HepG2 (cell line): ENCODE measurements around the gene POLR3K. TPM values are rescaled to one million over a fixed set of nuclear protein-coding genes. Genes with fewer than 3 reads are reported as not detected.

Experiments used
- CBX2 ChIP-seq, 2 experiments: fragments of 200-600 bp in 1 of 2; sonication (generic); formaldehyde crosslinking in 1 of 2; IDR thresholded peaks; 2 replicates each; pipeline versions ENCODE4 v1.7.0 to v1.8.1; 2018 to 2022; ENCODE audit warnings: low read depth in 2 of 2, low read length in 1 of 2, mild to moderate bottlenecking in 1 of 2, missing genetic modification reagents in 1 of 2
- CCDC6 ChIP-seq: sonication (generic); formaldehyde crosslinking; IDR thresholded peaks from 2 replicates; pipeline ENCODE4 v1.8.1; 2022; ENCODE audit warnings: mild to moderate bottlenecking, missing genetic modification reagents, moderate library complexity
- FOXO1 ChIP-seq: sonication (generic); formaldehyde crosslinking; IDR thresholded peaks from 2 replicates; pipeline ENCODE4 v1.4.0; 2020; ENCODE audit warnings: missing genetic modification reagents
- FOXO4 ChIP-seq: sonication (generic); formaldehyde crosslinking; conservative IDR thresholded peaks from 2 replicates; pipeline ENCODE4 v1.8.1; 2023; ENCODE audit warnings: missing genetic modification reagents
- KDM1A ChIP-seq: IDR thresholded peaks from 2 replicates; pipeline ENCODE4 v1.6.1; 2016; ENCODE audit warnings: missing compliant biosample characterization
- KDM4B ChIP-seq: sonication (generic); formaldehyde crosslinking; IDR thresholded peaks from 2 replicates; pipeline ENCODE4 v1.4.0; 2020; ENCODE audit warnings: missing genetic modification reagents
- MAZ ChIP-seq, 2 experiments: sonication (generic) in 1 of 2; formaldehyde crosslinking in 1 of 2; IDR thresholded peaks; 2 replicates each; pipeline versions ENCODE4 v1.5.0 to v1.6.1; 2012 to 2020; ENCODE audit warnings: low read depth in 2 of 2, mild to moderate bottlenecking in 2 of 2, borderline replicate concordance in 1 of 2, improper control_type of control experiment in 1 of 2, low read length in 1 of 2, missing genetic modification reagents in 1 of 2, moderate library complexity in 1 of 2
- MBNL3 ChIP-seq: fragments of 250-450 bp; sonication (Bioruptor Pico); conservative IDR thresholded peaks from 2 replicates; pipeline ENCODE4 v1.8.0; 2022; ENCODE audit warnings: mild to moderate bottlenecking, inconsistent platforms
- NR0B2 ChIP-seq: sonication (generic); formaldehyde crosslinking; IDR thresholded peaks from 2 replicates; pipeline ENCODE4 v1.4.0; 2020; ENCODE audit warnings: mild to moderate bottlenecking, missing genetic modification reagents
- POLR2AphosphoS2 ChIP-seq: IDR thresholded peaks from 2 replicates; pipeline ENCODE4 v1.6.1; 2011; ENCODE audit warnings: low read depth, low read length, improper control_type of control experiment
- RELA ChIP-seq: sonication (generic); formaldehyde crosslinking; IDR thresholded peaks from 2 replicates; pipeline ENCODE4 v1.4.0; 2020; ENCODE audit warnings: missing genetic modification reagents
- RORA ChIP-seq: sonication (generic); formaldehyde crosslinking; IDR thresholded peaks from 2 replicates; pipeline ENCODE4 v1.5.0; 2020; ENCODE audit warnings: mild to moderate bottlenecking, missing genetic modification reagents, moderate library complexity
- SMAD1 ChIP-seq: sonication (generic); formaldehyde crosslinking; IDR thresholded peaks from 2 replicates; pipeline ENCODE4 v1.4.0; 2020; ENCODE audit warnings: missing genetic modification reagents, low read depth, mild to moderate bottlenecking, borderline replicate concordance
- STAT5B ChIP-seq: sonication (generic); formaldehyde crosslinking; IDR thresholded peaks from 2 replicates; pipeline ENCODE4 v1.4.0; 2020; ENCODE audit warnings: missing genetic modification reagents
- USF2 ChIP-seq, 2 experiments: sonication (generic) in 1 of 2; formaldehyde crosslinking in 1 of 2; IDR thresholded peaks; 2 replicates each; pipeline versions ENCODE4 v1.5.1 to v1.6.1; 2011 to 2020; ENCODE audit warnings: borderline replicate concordance in 1 of 2, low read depth in 1 of 2, low read length in 1 of 2, mild to moderate bottlenecking in 1 of 2, missing genetic modification reagents in 1 of 2, moderate library complexity in 1 of 2
- ZFP1 ChIP-seq: IDR thresholded peaks from 2 replicates; pipeline ENCODE4 v1.6.1; 2016
- ZNF260 ChIP-seq: sonication (generic); formaldehyde crosslinking; IDR thresholded peaks from 2 replicates; pipeline ENCODE4 v1.4.0; 2020; ENCODE audit warnings: missing genetic modification reagents, low read depth, mild to moderate bottlenecking, borderline replicate concordance
- ZNF326 ChIP-seq: sonication (generic); formaldehyde crosslinking; IDR thresholded peaks from 2 replicates; pipeline ENCODE4 v1.4.0; 2020; ENCODE audit warnings: missing genetic modification reagents, borderline replicate concordance
- ZNF496 ChIP-seq: sonication (generic); formaldehyde crosslinking; IDR thresholded peaks from 2 replicates; pipeline ENCODE4 v1.8.1; 2023; ENCODE audit warnings: mild to moderate bottlenecking, moderate library complexity, missing genetic modification reagents; ENCODE audit not compliant: insufficient replicate concordance
- ZSCAN30 ChIP-seq: sonication (generic); formaldehyde crosslinking; IDR thresholded peaks from 2 replicates; pipeline ENCODE4 v1.5.0; 2020; ENCODE audit warnings: mild to moderate bottlenecking, missing genetic modification reagents
- ZXDC ChIP-seq: sonication (generic); formaldehyde crosslinking; IDR thresholded peaks from 2 replicates; pipeline ENCODE4 v1.5.0; 2020; ENCODE audit warnings: mild to moderate bottlenecking, missing genetic modification reagents
- ZZZ3 ChIP-seq: sonication (generic); formaldehyde crosslinking; IDR thresholded peaks from 2 replicates; pipeline ENCODE4 v1.4.0; 2020; ENCODE audit warnings: missing genetic modification reagents, mild to moderate bottlenecking, borderline replicate concordance
- polyA plus RNA-seq, 8 experiments: library from polyadenylated mRNA; depleted of rRNA in 3 of 8; stranded (reverse) in 7 of 8; unstranded in 1 of 8; fragments of >200 nt; fragmentation: Illumina TruSeq in 4 of 8; extraction: Trizol in 4 of 8; gene quantifications; 2 replicates each; pipeline versions ENCODE4 v1.2.1 to v1.2.3, GENCODE V29; 2011 to 2016; ENCODE audit warnings: low read depth in 4 of 8, missing spikeins in 1 of 8, mixed read lengths in 1 of 8; ENCODE audit not compliant: insufficient read depth in 1 of 8
- total RNA-seq, 5 experiments: library from RNA; depleted of rRNA; stranded (reverse); fragments of >200 nt; fragmentation: Illumina TruSeq; extraction: Trizol; gene quantifications; 2 replicates each; pipeline ENCODE4 v1.2.3, GENCODE V29; 2016; ENCODE audit warnings: low read depth in 1 of 5

The POLR3K gene
- total and polyA plus RNA-seq, 2 of the 13 experiments (the other 11 are each of a cell fraction or from before 2014, with no cell fraction given) = 14.8 to 18.8 TPM

GRCh38 chr16:76535-77272 is 23.3 kb upstream of the POLR3K start (continued):
- TF ChIP-seq CBX2 (IDR thresholded peaks at IDR 0.05; ENCODE audit: low read depth, low read length) = no peak
- TF ChIP-seq CBX2 (CRISPR knock-in tag; IDR thresholded peaks at IDR 0.05; ENCODE audit: low read depth) = no peak
- no peak for TF ChIP-seq RELA (CRISPR knock-in tag)
- no peak for TF ChIP-seq FOXO4 (CRISPR knock-in tag)
- TF ChIP-seq CCDC6 (CRISPR knock-in tag) = 0 out of 2 replicates have a peak, but pooled peaks have one; percentile 7
- no peak for TF ChIP-seq MAZ (IDR thresholded peaks at IDR 0.05; ENCODE audit: borderline replicate concordance, low read depth, low read length)
- peak; percentile 31; the same call in 1 of the 2 replicates for TF ChIP-seq MAZ (CRISPR knock-in tag; IDR thresholded peaks at IDR 0.05; ENCODE audit: low read depth)
- no peak for TF ChIP-seq ZXDC
- no peak for TF ChIP-seq SMAD1 (CRISPR knock-in tag)
- TF ChIP-seq ZNF326 (CRISPR knock-in tag) = no peak
- TF ChIP-seq ZNF260 (CRISPR knock-in tag) = no peak
- TF ChIP-seq FOXO1 (CRISPR knock-in tag) = 0 out of 2 replicates have a peak, but pooled peaks have one; percentile 35
- 0 out of 2 replicates have a peak, but pooled peaks have one; percentile 36 for TF ChIP-seq KDM4B (CRISPR knock-in tag)
- peak; percentile 10; the same call in 1 of the 2 replicates for TF ChIP-seq ZFP1 (CRISPR knock-in tag)
- TF ChIP-seq MBNL3 (CRISPR knock-in tag) = no peak
- TF ChIP-seq NR0B2 (CRISPR knock-in tag) = no peak
- no peak for TF ChIP-seq STAT5B (CRISPR knock-in tag)
- no peak for TF ChIP-seq USF2 (IDR thresholded peaks at IDR 0.05; ENCODE audit: low read depth, low read length)
- no peak for TF ChIP-seq USF2 (CRISPR knock-in tag; IDR thresholded peaks at IDR 0.05; ENCODE audit: borderline replicate concordance)
- TF ChIP-seq ZZZ3 (CRISPR knock-in tag) = peak; percentile 17; the same call in 1 of the 2 replicates
- TF ChIP-seq POLR2AphosphoS2 = no peak
- TF ChIP-seq KDM1A (CRISPR knock-in tag) = no peak
- TF ChIP-seq ZNF496 (CRISPR knock-in tag) = no peak
- no peak for TF ChIP-seq RORA (CRISPR knock-in tag)
- TF ChIP-seq ZSCAN30 (CRISPR knock-in tag) = no peak
